ENCODE results near the gene H2BK1.

GRCh38 chr7:151242159-151243044, 32.1 kb upstream of the H2BK1 start:
- TF ChIP-seq POLR2A (IDR thresholded peaks at IDR 0.05) (no peak), POLR2AphosphoS5 (IDR thresholded peaks at IDR 0.05; ENCODE audit: insufficient read depth in 1 of 2, low read depth in 1 of 2) (no peak)

Measured in vagina (tissue), 2 donors.